ENCODE results near the gene KRT85.

Gene KRT85

DNA sequence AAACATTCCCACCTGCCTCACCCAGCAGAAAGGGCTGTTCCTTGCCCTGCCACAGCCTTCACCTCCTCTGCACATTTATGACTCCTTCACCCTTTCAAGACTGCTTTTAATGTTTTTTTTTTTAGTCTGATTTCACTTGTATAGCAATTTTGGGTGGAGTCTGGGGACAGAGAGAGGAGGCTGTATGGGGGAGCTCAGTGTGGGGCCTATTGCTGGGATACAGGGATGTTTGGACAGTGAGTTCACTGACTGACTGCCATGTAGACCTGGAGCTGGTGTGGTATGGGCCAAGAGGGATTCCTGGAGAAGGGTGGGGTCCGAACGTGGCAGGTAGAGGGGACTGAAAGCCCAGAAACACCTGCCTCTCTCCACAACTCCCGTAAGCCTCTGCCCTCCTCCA, 1.9 kb upstream of the KRT85 start:
- DNase-seq: no peak

DNA sequence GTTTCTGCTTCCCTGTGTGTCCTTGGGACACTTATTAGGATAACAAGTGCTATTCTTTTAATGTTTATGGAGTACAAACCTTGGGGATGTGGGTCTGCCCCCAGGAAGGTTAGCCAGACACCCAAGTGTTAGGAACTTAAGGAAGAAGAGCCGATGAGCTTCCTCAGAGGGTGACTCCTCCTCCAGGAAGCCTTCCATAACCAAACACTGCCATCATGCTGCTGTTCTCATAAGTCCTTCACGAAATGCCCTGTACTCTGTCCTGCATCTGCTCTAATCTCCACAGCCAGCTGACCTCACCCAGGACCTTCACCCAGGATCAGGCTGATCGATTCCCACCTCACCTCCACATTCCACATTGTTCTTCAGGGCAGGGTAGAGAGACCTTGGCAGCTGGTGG, 1.2 kb upstream of the KRT85 start:
- no peak for DNase-seq

DNA sequence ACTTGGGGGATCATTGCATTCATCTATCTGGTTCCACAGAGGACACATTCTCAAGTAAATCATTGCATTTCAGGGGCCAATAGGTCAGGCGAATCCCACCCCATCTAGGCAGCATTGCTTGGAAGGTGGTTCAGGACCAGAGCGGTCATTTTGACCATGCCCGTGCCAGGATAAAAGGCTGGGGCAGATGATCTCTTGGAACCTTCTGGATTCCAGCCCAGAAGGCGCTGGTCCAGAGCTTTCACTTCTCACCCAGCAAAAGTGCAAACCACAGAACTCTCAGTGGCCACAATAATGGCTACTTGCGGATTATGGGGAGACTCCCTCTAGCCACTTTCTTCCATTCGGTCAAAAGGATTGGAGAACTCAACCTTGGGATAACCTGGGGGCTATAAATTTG, 595 bp upstream of the KRT85 start:
- DNase-seq: no peak

DNA sequence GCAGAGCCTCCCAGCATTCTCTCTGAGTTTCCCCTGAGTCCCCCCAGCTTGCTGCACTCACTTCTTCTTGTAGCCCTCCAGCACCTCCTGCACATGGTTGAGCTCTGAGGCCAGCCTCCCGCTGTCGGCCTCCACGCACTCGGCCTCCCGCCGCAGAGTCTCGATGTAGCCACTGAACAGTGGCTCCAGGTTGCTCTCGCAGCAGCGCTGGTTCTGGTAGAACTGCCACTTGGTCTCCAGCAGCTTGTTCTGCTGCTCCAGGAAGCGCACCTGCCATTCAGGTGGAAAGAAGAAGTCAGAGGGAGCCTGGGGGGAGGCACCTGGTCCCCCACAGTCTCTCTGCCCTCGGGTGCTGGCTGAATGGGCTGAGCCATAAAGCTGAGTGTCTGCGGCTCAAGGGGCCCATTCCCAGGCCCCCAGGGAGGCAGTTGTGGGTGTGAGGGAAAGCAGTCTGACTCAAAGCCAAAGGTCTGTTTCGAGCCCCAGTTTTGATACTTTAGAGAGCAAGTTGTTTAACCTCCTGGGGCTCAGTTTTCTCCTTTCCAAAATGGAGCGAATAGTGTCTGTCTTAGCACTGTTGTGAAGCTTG, 2.3 kb downstream of the KRT85 start:
- DNase-seq: no peak

DNA sequence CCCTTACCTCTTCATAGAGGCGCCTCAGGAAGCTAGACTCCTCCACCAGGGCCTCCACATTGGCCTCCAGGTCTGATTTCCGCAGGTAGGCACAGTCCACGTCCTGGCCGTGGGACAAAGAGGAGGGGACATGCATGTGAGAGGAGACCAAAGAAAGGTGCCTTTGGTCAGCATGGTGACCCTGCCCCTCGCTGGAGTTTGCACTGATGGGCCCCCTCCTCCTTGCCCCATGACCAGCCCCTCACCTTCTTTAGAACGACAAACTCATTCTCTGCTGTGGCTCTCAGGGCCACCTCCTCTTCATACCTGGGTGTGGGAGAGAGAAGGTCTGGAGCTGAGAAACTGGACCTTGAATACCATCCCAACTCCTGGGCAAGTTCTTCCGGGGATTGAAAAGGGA, 3.2 kb downstream of the KRT85 start:
- DNase-seq: no peak

DNA sequence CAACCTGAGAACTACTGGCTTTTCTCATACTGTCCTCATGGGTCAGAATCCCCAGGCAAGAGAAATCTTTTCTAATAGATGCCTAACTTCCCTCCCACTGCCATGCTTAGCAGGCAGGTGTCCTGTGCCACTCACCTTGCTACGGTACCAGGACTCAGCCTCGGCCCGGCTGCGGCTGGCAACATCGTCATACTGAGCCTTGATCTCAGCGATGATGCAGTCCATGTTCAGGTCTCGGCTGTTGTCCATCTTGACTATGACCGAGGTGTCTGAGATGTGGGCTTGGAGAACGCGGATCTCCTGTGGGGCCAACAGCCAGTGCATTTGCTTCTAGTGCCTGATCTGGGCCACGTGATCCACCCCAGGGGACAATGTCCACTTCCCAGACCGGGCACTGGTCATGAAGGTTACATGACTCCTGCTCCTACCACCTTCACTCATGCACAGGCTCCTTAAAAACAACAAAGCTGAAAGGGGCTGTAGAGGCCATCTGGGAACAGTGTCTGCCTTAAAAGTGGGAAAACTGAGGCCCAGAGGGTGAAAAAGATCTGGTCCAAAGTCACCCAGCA, 4.1 kb downstream of the KRT85 start:
- DNase-seq: no peak

DNA sequence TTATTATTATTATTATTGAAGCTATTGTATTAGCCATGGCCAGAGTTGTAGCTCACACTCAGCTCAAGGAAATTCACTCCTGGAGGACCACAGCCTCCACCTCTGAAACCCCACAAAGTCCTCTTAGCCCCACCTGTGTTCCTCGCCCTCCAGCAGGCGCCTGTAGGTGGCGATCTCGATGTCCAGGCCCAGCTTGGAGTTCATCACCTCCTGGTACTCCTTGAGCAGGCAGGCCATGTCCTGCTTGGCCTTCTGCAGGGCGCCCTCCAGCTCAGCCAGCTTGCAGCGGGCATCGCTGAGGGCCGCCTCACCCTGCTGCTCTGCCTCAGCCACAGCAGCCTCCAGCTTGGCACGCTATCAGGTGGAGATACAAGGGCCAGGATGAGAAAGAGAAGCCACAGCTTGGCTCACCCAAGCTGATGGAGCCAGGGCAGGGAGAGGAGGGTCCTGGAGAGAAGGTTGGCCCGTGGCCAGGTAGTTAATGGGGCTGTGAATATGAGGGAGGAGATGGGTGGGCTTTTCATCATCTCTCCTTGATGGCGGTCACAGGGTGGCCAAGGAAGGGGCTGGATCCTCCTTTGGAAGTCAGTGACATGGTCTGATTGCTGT, 5.1 kb downstream of the KRT85 start:
- DNase-seq: no peak

DNA sequence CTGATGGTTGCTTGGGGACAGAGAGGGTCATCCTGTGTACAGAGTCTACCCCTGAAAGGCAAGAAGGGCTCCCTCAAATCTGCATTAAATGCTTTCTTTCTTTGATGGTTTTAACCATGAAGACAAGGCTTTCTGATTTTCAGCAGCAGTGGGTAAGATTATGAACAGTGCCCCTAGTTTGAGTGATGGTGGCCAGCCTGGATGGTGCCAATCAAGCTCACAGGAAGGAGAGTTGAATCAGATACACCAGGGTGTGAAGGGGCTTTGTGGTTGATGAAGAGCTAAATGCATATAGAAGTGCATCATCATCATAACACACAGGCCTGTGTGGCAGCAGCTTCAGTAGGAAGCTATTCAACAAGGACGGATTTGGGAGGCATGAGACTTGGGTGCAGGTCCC, 5.7 kb downstream of the KRT85 start:
- no peak for DNase-seq

DNA sequence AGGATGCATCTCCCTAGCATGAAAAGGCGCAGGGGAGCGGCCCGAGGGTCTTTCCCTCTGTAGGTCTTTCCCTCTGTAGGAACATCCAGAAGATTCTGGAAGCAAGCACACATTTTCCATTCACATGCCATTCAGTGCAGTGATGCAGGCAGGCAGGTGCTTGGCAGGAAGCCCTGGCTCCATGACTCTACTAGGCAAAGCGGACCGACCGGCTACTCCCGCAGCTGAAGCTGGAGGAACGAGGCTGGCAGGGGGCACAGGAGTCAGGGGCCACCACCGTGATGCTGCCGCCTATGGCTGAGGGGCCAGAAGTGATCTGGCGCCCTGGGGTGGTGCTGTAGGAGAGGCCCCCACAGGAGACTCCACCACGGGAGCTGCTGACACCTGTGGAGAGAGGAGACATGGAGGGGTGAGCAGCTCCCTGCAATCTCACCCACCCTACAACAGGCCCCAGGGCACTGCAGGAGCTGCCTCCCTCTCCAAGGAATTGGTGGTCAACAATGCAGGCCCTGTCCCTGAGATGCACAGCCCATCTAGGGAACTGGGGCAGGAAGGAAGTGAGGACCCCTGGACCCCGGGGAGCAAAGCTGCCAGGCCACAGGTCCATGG, 6.5 kb downstream of the KRT85 start:
- peak in 2 of 58 donors; percentile 16 to 19 for DNase-seq

DNA sequence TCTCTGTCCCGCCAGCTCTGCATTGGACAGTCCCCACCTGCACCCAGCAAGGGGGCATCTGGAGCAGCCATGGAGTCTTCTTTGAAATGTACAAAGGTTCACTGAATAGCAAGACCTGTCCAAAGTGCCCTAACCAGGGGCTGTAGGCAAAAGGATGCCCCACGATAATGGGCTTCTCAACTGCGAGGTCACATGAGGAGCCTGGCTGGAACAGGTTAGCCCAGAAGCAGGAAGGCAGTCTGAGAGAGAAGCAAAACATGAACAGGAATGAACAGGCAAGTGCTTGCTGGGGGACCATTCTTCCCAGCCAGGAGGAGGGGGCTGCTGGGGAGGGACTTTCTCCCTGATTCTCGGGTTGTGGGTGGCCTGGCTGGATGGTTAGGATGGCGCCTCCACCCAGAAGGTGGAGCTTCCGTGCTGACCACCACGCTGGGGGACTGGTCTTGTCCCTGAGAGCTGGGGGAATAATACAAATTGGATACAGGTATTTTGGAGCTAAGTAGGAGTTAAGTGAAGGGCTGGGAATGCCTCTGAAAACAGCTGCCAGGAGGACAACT, 7.1 kb downstream of the KRT85 start:
- DNase-seq: no peak

DNA sequence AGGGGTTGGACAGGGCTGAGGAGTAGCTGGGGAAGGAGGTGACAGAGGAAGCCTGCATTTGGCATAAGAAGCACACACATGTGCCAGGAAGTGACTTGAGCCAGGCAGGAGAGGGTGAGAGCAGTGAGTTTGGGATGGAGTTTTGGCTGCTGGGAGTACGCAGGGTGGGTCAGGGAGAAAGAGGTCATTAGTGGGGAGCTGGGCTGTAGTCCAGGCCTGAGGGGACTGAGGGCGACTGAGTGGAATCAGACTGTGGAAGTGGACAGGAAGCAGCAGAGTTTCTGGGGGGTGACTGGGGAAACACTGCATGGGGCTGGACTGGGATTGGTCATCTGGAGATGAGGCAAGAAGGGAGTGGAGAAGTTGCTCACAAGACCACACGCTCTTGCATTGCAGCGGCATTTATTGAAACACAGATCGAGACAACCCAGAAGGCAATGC, 7.6 kb downstream of the KRT85 start:
- no peak for DNase-seq

DNA sequence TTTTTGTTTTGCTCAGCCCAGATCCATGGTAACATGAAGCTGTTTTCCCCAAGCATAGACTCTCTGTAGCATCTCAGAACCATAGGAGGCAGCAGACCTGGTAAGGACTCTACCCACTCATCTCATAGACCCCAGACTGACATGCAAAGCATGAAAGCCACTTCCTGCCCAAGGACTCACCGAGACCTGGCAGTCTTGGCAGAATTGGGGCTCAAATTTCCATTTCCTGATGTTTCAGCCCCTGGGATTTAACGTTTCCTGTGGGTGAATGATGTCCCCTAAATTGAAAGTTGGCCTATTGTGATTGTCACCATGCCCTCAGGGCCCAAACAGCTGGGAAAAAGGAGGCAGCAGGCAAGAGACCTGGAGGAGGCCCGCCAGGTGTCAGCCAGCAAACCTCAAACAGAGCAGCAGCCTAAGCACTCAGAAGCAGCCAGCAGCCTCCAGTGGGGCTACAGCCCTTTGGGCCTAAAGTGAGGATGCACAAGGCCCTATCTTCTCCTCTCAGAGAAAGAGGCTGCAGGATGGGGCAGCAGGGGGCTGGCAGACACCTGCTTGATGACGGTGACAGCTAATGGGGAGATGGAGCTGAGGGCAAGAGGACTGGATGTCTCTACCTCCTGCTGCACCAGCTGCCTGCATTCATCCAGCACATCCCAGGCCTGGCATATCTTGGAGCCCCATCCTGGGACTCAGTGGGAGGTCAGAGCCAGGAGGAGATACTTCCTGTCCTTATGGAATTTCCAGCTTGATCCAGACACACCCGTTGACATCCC, 8.5 kb downstream of the KRT85 start:
- no peak for DNase-seq

DNA sequence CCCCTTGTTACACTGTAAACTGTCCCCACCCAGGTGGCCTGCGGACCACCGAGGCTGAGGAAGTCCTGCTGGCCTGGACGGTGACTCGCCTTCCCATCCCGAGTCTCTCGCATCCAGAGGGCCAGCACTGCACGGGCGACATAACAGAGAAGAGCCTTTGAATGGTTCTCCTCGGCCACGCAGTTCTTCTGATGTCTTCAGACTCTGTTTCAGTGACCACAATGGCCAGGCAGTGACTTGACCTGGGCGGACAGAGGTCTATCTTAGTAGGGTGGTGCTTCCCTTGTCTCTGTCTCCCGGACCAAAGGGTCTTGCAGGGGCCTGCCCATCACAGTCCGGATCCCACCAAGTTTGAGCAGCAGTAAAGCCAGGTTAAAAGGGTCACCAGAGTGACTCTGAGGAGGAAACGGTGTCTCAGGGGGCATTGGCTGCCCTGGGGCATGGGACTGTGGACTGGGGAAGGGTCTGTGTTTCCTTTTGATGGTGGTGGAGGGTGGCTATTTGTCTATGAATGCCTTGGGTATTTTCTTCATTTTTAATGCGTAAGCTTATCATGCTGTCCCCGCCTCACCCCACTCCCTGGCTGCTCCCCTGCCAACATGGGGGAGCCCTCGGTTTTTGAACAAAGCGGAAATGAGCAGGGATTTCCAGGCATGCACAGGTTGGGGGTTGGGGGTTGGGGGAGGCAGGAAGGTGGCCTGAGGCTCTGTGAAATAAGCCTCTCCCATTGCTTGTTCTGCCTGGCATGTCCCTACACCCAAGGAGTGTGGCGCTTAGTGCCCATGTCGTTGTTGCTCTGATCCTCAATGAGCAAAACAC, 10.3 kb downstream of the KRT85 start:
- DNase-seq: no peak

DNA sequence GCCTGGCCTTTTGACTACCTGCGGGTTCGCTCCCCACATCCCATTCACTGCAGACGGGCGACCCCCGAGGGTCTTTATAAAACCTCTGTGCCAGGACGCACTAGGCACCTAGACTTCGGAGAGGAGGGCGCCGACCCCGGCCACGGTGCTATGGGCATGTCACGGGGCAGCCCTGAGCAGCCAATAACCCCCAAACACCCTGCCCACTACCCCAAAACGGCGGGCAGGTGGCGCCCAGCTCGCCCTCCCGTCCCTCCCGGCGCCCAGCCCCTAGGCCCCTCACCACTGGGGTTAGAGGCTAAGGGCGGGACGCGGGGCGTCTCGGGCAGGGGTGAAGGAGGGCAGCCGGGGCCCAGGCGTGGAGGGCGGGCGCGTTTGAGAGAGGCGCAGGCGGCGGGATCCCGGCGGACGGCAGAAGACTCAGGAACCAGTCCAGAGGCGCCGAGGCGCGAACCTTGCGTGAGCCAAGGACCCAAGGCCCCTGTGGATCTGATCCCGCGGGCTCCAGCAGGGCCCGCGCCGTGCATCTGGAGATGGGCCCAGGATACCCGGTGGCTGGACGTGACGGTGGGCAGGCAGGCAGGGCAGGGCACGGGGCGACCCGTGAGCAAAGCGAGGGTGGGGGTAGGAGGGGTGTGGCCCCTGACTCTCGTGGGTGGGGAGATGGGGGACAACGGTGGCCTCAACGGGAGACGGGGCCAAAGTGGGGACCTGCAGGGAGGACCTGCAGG, 11.1 kb downstream of the KRT85 start:
- peak in 1 of 58 donors; percentile 10 for DNase-seq

DNA sequence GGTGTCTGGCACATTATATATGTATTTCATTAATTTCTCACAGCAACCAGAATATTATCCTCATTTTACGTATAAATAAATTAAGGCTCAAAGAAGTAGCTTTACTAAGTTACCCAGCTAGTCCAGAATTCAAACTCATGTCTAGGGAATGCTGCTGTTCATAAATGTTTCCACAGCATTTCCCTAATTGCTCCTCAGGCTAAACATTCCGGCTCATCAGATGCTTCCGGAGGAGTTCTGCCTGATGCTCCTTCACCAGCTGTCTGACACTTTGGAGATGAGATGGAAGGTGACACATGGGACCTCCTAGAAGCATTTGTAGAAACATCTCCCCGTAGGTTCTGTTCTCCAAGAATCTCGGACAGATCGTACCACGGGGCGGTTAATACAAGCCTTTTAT, 12.1 kb downstream of the KRT85 start:
- DNase-seq: no peak

DNA sequence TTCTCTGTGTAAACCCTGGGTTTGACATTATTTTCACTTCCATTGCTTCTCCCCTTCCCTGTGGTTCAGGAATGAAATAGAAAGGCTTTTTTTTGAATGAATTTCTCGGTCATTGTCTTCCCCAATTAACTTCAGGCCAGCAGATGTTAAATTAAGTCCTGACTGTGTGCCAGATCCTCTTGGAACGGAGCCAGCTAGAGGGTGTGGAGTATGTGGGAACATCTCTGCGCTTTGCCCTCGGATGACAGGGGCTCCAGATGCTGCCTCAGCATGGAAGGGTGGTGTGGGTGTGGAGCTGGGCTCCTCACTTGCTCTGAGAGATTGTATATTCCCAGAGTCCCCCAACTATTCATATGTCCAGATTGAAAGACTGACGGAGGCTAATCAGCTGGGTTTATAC, 13.1 kb downstream of the KRT85 start:
- DNase-seq: peak in 1 of 58 donors; percentile 24

DNA sequence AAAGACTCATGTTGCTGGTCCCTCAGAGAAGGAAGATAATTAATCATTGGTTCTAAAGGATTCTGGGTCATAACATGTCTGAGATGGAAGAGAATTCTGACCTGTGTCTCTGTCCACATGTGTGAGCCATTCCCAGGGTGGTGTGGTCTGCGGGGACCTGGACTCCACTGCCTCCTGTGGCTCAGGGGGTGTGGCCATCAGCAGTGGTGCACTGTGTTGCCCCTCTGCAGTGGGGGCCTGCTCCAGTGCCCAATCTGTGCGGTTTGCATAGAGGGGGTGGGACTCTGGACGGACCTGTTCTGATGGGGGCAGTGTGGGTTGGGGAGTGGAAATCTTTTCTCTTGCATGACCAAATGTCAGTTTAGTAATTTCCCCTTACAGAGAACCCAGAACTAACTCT, 13.5 kb downstream of the KRT85 start:
- no peak for DNase-seq

DNA sequence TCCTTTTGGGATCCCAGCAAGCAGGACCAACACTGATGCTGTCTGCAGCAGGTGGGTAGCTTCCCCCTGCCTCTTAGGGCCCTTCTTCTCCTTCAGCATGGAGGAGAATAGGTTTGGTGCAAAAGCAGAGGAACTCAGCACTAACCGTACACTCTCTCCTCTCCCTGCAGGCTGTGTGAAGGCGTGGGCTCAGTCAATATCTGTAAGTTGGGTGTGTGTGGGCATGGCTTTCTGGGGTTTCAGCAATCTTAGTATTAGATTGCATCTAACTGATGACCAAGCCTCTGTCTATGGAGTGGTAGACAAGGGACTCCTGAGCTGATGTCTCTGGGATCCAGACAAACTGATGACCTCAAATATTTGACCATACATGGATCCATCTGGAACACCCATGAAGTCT, 14.3 kb downstream of the KRT85 start:
- no peak for DNase-seq

DNA sequence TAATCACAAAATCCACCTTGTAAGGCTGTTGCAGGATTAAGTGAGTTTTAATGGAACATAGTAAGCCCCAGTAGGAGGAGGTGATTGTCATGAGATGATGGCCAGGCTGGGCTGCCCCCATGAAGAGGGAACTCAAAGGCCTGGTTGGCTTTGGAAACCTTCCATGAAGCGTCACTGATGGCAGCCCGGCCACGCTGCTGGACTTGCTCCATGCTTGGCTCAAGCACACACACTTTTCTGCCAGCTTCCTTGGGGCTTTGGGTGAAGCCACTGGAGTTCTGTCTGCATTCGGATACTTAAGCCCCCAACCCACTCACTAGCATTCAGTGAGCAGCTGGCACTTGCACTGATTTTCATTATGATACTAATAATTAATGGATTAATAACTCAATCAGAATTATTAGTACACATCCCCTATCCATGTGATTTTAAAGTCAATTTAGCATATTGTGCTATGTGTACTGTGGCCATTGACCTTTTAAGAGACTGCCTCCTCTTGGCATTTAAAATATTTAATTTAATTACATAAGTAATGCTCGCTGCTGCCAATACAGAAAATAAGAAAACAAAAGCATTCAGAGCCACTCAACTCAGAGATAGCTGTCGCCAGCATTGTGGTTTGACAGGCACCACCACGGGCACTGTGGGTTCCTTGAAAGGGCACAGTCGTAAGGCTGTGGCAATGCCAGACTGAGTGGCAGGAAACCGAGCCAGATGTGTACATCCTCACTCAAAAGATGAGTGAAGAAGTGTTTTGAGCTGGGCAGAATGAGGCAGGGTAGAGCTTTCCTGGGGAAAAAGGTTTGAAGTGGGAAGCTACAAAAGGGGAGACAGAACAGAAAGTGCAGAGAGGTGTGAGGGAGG, 15.9 kb downstream of the KRT85 start:
- DNase-seq: peak in 48 of 58 donors; percentile 5 to 81 (median 44)
